ENCODE results near the gene MIER3. TPM values are rescaled to one million over a fixed set of nuclear protein-coding genes. Genes with fewer than 3 reads are reported as not detected.

The MIER3 gene
- total and polyA plus RNA-seq, 9 of the 15 experiments (the other 6 are each of a cell fraction or from before 2014, with no cell fraction given), result 4.1 to 29.3 (median 13.0) TPM

- TF ChIP-seq ZBTB40 (IDR thresholded peaks at IDR 0.05) (no peak), ZBTB40 (CRISPR knock-in tag; IDR thresholded peaks at IDR 0.05) (no peak), TAF9B (IDR thresholded peaks at IDR 0.05; ENCODE audit: partially characterized antibody) (peak; percentile 70), CHD2 (IDR thresholded peaks at IDR 0.05; ENCODE audit: low read depth, low read length) (no peak), HDAC2 (IDR thresholded peaks at IDR 0.05) (0 out of 2 replicates have a peak, but pooled peaks have one; percentile 12), NELFE (IDR thresholded peaks at IDR 0.05; ENCODE audit: insufficient read depth, insufficient read length) (no peak), THRAP3 (IDR thresholded peaks at IDR 0.05; ENCODE audit: borderline replicate concordance) (no peak), ZKSCAN3 (CRISPR knock-in tag; IDR thresholded peaks at IDR 0.05) (no peak), GTF3C2 (IDR thresholded peaks at IDR 0.05; ENCODE audit: borderline replicate concordance, extremely low read depth, insufficient read length) (no peak), XRCC5 (IDR thresholded peaks at IDR 0.05; ENCODE audit: low read depth, low read length) (0 out of 2 replicates have a peak, but pooled peaks have one; percentile 54), ZZZ3 (IDR thresholded peaks at IDR 0.05) (no peak), SREBF2 (CRISPR knock-in tag; IDR thresholded peaks at IDR 0.05) (no peak), HNRNPK (IDR thresholded peaks at IDR 0.05; ENCODE audit: low read depth, low read length, poor library complexity, severe bottlenecking) (no peak)
Observed at GRCh38 chr5:56909294-56910209, 42.4 kb downstream of the MIER3 start, which contains the start of gene SETD9 (continued).
